DND-41 (cell line): Measurements from ENCODE around the gene SHMT2.

Experiments used
- EZH2 ChIP-seq: IDR thresholded peaks from 3 replicates; pipeline ENCODE4 v1.6.1; 2012; ENCODE audit warnings: borderline replicate concordance, low read depth, mild to moderate bottlenecking, moderate library complexity, low read length, inconsistent platforms; ENCODE audit not compliant: severe bottlenecking
- TF ChIP-seq, protein P1 (sequence below): IDR thresholded peaks from 2 replicates; pipeline ENCODE4 v1.5.1; 2012; ENCODE audit warnings: borderline replicate concordance, low read length, moderate library complexity, mild to moderate bottlenecking; ENCODE audit not compliant: poor library complexity, severe bottlenecking; ENCODE audit errors: extremely low read depth

DNA sequence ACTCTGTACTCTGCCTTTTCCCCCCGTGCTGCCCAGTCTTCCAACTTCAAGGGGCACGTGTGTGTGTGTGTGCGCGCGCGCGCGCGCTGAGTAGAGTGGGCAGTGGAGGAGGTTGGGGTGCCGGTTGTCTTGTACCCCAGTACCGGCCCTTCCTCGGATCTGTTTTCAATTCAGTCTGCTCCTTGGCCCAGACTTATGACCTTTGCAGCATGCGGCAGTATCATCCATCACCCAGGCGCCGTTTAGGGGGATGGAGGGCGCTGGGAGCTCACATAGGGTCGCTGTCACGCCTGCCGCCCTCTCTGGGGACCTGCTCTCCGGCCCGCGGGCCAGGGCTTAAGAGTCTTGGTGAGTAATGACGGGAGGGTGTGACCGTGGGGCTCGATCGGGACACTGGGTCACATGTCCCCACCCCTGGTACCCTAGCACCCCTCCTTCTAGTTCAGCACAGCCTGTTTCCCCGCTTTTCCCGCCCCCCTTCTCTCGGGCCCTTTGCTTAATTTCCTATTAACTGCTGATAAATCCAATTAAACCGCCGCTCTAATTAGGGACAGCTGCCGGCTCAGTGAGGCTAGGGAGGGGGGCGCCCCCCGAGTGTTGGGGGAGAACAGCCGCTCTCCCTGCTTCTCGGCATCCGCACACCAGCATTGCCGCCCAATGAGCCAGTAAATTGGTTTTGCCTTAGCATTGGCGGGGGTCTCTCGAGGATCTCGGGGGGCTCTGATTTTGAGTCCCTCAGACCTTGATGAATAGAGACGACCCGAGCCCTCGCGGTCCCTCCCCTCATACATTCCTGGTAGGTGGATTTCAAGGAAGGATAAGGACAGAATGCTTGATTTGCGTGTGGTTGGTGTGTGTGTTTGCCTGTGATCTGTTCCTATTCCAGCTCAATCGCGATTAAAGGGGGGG, 12.1 kb downstream of the SHMT2 start:
- TF ChIP-seq, protein P1, sequence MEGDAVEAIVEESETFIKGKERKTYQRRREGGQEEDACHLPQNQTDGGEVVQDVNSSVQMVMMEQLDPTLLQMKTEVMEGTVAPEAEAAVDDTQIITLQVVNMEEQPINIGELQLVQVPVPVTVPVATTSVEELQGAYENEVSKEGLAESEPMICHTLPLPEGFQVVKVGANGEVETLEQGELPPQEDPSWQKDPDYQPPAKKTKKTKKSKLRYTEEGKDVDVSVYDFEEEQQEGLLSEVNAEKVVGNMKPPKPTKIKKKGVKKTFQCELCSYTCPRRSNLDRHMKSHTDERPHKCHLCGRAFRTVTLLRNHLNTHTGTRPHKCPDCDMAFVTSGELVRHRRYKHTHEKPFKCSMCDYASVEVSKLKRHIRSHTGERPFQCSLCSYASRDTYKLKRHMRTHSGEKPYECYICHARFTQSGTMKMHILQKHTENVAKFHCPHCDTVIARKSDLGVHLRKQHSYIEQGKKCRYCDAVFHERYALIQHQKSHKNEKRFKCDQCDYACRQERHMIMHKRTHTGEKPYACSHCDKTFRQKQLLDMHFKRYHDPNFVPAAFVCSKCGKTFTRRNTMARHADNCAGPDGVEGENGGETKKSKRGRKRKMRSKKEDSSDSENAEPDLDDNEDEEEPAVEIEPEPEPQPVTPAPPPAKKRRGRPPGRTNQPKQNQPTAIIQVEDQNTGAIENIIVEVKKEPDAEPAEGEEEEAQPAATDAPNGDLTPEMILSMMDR = no peak
- TF ChIP-seq EZH2 = no peak
